ENCODE data around the gene LIPG.

LIPG gene

DNA sequence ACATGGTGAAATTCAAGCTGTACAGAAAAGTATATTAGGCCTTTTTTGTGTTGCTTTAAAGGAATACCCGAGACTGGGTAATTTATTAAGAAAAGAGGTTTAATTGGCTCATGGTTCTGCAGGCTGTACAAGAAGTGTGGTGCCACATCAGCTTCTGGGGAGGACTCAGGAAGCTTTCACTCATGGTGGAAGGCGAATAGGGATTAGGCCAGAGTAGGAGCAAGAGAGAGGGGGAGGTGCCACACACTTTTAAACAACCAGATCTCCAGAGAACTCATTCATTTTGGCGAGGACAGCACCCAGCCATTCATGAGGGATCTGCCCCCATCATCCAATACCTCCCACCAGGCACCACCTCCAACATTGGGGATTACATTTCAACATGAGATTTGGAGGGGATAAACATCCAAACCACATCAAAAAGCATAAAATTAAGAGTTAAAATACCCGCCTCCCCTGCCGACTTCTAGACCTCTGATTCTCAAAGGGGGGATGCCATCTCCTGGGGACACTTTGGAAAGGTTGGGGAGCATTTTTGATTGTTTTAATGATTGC, 15.1 kb upstream of the LIPG start:
- no peak for DNase-seq (ENCODE audit: low spot score)
- TF ChIP-seq CTCF (IDR thresholded peaks at IDR 0.05; ENCODE audit: borderline replicate concordance, control extremely low read depth, extremely low read depth, insufficient read depth, missing control alignments): no peak
- in situ Hi-C loops (cut with MboI; ENCODE audit: low sequenced_read_pairs, unreplicated experiment): no loop called here

- no peak for TF ChIP-seq CTCF (IDR thresholded peaks at IDR 0.05; ENCODE audit: borderline replicate concordance, control extremely low read depth, extremely low read depth, insufficient read depth, missing control alignments)
- no peak for DNase-seq (ENCODE audit: low spot score)
- in situ Hi-C loops (cut with MboI; ENCODE audit: low sequenced_read_pairs, unreplicated experiment): no loop called here
Observed at GRCh38 chr18:49547701-49548100, 14.2 kb upstream of the LIPG start.

DNA sequence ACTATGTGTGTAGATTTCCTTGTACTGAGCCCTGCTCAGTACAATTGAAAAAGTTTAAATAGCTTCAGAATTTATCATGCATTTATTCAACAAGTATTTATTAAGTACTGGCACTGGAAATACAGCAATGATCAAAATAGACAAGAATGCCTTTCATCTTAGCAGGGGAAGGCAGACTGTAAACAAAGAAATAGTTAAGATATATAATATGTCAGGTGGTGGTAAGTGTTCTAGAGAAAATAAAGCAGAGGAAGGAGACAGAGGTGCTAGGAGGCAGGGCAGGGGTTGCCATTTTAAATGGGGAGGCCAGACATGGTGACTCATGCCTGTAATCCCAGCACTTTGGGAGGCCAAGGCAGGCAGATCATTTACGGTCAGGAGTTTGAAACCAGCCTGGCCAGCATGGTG, 13.6 kb upstream of the LIPG start:
- no peak for DNase-seq (ENCODE audit: low spot score)
- in situ Hi-C loops (cut with MboI; ENCODE audit: low sequenced_read_pairs, unreplicated experiment): no loop called here
- TF ChIP-seq CTCF (IDR thresholded peaks at IDR 0.05; ENCODE audit: borderline replicate concordance, control extremely low read depth, extremely low read depth, insufficient read depth, missing control alignments): no peak

- in situ Hi-C loops (cut with MboI; ENCODE audit: low sequenced_read_pairs, unreplicated experiment): no loop called here
- no peak for TF ChIP-seq CTCF (IDR thresholded peaks at IDR 0.05; ENCODE audit: borderline replicate concordance, control extremely low read depth, extremely low read depth, insufficient read depth, missing control alignments)
Observed at GRCh38 chr18:49550621-49551339, 11.1 kb upstream of the LIPG start.

GRCh38 chr18:49553003-49553402, 8.9 kb upstream of the LIPG start:
- TF ChIP-seq CTCF (IDR thresholded peaks at IDR 0.05; ENCODE audit: borderline replicate concordance, control extremely low read depth, extremely low read depth, insufficient read depth, missing control alignments): no peak
- no peak for DNase-seq (ENCODE audit: low spot score)
- in situ Hi-C loops (cut with MboI; ENCODE audit: low sequenced_read_pairs, unreplicated experiment): no loop called here

More at GRCh38 chr18:49550621-49551339, 11.1 kb upstream of the LIPG start:
- no peak for DNase-seq (ENCODE audit: low spot score)

GRCh38 chr18:49555641-49556040, 6.2 kb upstream of the LIPG start:
- no peak for TF ChIP-seq CTCF (IDR thresholded peaks at IDR 0.05; ENCODE audit: borderline replicate concordance, control extremely low read depth, extremely low read depth, insufficient read depth, missing control alignments)
- in situ Hi-C loops (cut with MboI; ENCODE audit: low sequenced_read_pairs, unreplicated experiment): no loop called here
- DNase-seq (ENCODE audit: low spot score): no peak
